Mesangial cell (primary cell): Measurements from ENCODE around the gene CSH1. TPM values are rescaled to one million over a fixed set of nuclear protein-coding genes. Genes with fewer than 3 reads are reported as not detected.

Experiments
- total RNA-seq: library from RNA; depleted of rRNA; stranded (reverse); fragments of >200 nt; gene quantifications from 2 replicates; pipeline ENCODE4 v1.2.3, GENCODE V29; 2015

The CSH1 gene
- not detected in 2 replicates for total RNA-seq

GRCh38 chr17:63896524-63897354 is at the start of gene CSH1:
Gene CSH1, minus strand, starts transcription at chr17:63896574. Its CDS starts 63 bp downstream, at chr17:63896511.

GRCh38 chr17:63931981-63932561 is 35.7 kb upstream of the CSH1 start, which contains the start of gene CD79B:
Gene CD79B, minus strand, starts transcription at chr17:63932331. Its CDS starts 70 bp downstream, at chr17:63932261.

GRCh38 chr17:63918789-63919305 is 22.5 kb upstream of the CSH1 start, which contains the start of gene GH1:
Gene GH1, minus strand, starts transcription at chr17:63918839. Its CDS starts 63 bp downstream, at chr17:63918776.

GRCh38 chr17:63911041-63911635 is 14.8 kb upstream of the CSH1 start, which contains the start of gene CSHL1:
Gene CSHL1, minus strand, starts transcription at chr17:63911258. Its CDS starts 62 bp downstream, at chr17:63911196.

DNA sequence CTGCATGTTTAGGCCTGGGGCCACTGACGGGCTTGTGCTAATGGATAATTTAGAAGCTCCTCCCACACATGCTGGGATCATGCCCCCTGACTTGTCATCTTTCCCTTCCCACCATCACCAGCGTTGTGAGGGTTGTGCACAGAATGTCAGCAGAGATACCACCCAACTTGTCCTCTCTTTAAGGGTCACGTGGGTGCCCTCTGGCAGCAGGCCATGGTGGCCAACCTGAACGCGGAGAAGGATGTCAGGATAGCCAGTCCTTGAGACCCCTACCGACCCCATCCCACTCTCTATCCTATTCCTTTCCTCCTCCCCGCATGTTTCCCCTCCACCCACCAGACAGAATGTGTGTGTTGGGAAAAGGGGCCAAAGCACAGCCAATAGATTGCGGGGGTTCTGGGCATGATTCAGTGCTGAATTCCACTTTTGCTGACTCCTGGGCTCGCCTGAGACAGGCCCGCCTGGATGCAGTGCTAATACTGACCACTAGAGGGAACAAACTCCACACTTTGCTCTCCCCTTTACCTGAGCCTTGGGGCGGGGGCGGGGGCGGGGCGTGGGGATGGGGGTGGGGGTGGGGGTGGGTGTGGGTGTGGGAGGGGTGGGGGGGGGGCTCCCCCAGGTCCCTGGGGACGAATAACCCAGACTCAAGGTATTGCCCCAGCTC is 14.3 kb downstream of the CSH1 start, which contains the start of gene GH2:
TSS of gene GH2 (minus strand) at position 10 of the 667 bp plus-strand sequence. CDS start 143 bp downstream, outside the sequence.

GRCh38 chr17:63873577-63873976 is 22.8 kb downstream of the CSH1 start, which contains the start of gene CSH2:
Gene CSH2, minus strand, starts transcription at chr17:63873677. Its CDS starts 63 bp downstream, at chr17:63873614.

Other genes with a start within 250 kb of the CSH1 start
- 73.8 and 88.6 TPM in 2 replicates for gene LIMD2, start 196.4 kb downstream of the CSH1 start, total RNA-seq
- 16.3 and 16.5 TPM in 2 replicates for gene STRADA, start 154.8 kb downstream of the CSH1 start, total RNA-seq
- 22.3 and 23.8 TPM in 2 replicates for gene CCDC47, start 123.0 kb downstream of the CSH1 start, total RNA-seq
- gene DDX42, start 122.4 kb downstream of the CSH1 start, total RNA-seq = 30.9 and 32.4 TPM in 2 replicates
- gene PSMC5, start 69.1 kb downstream of the CSH1 start, total RNA-seq = 60.0 and 76.8 TPM in 2 replicates
- gene FTSJ3, start 68.9 kb downstream of the CSH1 start, total RNA-seq = 53.2 and 77.4 TPM in 2 replicates
- 78.5 and 89.1 TPM in 2 replicates for gene SMARCD2, start 53.9 kb downstream of the CSH1 start, total RNA-seq
- gene CSH2, start 22.9 kb downstream of the CSH1 start, total RNA-seq = not detected in 2 replicates
- not detected in 2 replicates for gene GH2, start 14.6 kb downstream of the CSH1 start, total RNA-seq
- gene CSHL1, start 14.7 kb upstream of the CSH1 start, total RNA-seq = not detected in 2 replicates
- gene GH1, start 22.3 kb upstream of the CSH1 start, total RNA-seq = not detected in 2 replicates
- 0.76 TPM in 1 of 2 replicates, not detected in the other for gene CD79B, start 35.8 kb upstream of the CSH1 start, total RNA-seq
- under 0.01 TPM in 2 replicates for gene SCN4A, start 76.3 kb upstream of the CSH1 start, total RNA-seq
- gene PRR29, start 101.8 kb upstream of the CSH1 start, total RNA-seq = 0.38 and 0.49 TPM in 2 replicates
- 2.3 and 6.8 TPM in 2 replicates for gene ICAM2, start 124.1 kb upstream of the CSH1 start, total RNA-seq
- 3.9 and 7.4 TPM in 2 replicates for gene ERN1, start 233.6 kb upstream of the CSH1 start, total RNA-seq